Measurements from ENCODE around the gene MRPL57.
"Not testable (repeated sequence)": the region's sequence is repeated elsewhere in the genome, so short reads cannot be mapped to it uniquely, and the experiment has no call there.

MRPL57 gene

DNA sequence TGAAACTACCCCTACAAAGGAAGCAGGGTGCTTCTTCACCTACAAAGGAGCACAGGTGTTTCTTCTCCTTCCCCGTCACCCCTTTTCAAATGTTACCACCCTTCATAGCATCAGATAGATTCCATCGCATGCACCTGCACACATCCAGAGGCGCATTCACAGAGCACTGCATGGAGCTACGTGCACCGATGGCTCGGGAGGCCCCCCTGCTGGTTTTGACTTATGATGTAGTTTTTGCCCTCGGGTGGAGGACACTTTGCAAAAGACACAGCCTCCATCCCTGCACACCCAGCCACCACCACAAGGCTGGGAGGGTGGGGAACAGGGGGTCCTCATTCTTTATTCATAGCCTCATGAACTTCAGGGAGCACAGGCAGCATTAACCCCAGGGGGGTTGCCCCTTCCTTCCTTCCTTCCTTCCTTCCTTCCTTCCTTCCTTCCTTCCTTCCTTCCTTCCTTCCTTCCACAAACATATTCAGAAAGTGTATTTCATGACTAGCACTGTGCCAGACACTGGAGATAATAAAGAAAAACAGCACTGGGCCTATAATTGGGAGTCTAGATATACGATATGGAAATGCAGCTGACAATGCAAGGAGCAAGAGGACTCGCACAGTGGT is 21.3 kb downstream of the MRPL57 start:
- not testable (repeated sequence) for DNase-seq

DNA sequence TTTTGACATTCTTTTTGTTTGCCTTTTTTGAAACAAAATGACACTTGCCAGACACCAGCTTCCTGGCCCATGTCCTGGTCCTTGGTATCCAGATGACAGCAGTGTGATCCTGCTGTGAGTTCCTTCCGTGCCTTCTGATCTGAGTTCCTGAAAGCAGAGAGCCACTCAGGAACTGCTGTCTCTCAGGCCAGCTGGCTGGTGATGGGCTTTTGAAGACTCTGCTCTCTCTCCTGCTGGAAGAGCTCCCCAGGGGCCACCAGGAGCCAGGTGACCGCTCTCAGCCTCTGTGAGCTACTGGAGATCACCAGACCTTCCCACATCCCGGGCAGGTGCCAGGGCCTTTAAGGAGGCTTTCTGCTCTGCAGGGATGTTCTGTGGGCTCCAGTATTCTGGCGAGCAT is 21.9 kb downstream of the MRPL57 start:
- not testable (repeated sequence) for DNase-seq

DNA sequence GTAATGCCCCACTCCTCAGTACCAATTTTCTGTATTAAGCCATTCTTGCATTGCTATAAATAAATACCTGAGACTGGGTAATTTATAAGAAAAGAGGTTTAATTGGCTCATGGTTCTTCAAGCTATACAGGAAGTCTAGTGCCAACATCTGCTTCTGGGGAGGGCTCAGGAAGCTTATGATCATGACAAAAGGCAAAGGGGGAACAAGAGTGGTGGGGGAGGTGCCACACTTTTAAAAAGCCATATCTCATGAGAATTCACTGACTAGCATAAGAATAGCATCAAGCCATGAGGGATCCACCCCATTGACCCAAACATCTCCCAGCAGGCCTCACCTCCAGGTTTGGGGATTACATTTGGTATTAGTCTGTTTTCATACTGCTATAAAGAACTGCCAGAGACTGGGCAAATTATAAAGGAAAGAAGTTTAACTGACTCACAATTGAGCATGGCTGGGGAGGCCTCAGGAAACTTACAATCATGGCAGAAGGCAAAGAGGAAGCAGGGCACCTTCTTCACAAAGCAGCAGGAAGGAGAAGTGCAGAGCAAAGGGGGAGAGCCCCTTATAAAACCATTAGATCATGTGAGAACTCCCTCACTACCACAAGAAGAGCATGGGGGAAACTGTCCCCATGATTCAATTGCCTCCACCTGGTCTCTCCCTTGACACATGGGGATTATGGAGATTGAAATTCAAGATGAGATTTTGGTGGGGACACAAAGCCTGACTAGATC is 25.2 kb downstream of the MRPL57 start:
- not testable (repeated sequence) for DNase-seq

DNA sequence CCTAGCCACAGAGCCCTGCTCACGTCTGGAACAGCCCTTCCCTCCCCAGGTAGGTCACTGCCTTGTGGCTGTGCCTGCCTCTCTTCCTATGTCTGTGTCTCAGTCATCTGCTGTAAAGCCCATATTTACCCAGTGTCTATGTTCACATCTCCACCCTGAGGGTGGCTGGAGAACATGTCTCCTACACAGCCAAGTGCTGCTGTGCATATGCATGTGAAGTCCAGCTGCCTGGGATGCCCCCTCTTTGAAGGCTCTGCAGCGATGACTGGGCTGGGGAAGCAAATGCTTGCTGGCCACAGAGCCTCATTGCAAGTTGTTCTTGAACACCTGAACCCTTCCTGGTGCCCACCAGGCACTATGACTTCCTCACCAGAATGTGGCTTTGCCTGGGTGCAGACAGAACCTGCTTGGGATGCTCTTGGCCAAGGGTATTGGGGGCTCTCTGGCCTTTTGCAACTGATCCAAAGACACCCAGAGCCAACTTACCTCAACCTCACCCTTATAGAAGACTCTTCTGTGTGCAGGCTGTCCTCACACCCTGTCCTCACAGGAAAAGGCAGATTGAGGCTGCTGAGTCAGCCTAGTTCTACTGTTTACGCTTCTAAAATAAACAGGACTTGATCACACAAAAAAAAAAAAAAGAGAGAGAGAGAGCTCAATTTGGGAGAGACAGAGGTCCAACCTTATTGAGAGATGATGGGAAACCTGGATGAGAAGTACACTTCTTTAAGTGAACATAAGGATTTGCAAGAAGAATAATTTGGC is 26.5 kb downstream of the MRPL57 start:
- no peak for DNase-seq

DNA sequence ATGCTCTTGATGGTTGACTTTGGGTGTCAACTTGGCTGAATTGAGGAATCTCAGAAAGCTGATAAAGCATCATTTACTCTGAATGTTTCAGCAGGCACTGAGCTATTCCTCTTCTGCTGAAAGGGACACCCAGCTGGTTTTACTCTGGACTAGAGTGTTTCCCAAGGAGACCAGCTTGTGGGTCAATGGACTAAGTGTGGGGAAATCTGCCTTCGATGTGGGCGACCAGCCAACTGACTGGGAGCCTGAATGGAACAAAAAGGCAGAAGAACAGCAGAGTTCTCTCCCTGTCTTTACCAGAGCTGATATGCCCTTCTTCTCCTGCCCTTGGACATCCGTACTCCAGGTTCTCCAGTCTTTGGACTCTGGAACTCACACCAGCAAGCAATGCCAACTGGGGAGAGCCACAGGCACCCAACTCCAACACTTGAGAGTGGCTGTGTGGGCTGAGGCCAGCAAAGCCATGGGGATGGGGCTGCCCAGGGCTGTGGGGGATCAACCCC is 32.2 kb downstream of the MRPL57 start:
- no peak for DNase-seq

DNA sequence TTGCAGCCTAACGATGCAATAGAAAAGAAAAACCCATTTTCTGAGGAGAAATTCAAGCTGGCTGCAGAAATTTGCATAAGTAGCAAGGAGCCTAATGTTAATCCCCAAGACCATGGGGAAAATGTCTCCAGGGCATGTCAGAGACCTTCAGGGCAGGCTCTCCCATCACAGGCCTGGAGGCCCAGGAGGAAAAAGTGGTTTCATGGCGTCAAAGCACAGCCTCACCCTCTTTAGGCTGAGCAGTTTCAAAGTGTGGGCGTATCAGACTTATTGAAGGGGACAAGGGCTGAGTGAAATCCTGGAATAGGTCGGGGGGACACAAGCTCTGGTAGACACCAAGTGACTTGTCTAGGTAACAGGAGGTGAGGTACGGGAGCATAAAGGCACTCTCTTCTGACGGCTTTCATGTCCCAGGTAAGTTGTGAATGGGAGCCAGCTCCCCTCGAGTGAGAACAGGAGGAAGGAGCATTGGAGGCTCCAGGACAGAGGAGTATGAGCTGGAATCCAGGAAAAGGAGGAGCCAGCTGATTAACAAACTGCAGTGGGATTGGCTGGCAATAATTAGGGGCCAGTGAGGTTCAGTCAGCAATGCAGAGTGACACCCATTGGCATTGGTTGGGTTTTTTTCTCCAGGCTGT is 35.8 kb downstream of the MRPL57 start:
- DNase-seq, result no peak

DNA sequence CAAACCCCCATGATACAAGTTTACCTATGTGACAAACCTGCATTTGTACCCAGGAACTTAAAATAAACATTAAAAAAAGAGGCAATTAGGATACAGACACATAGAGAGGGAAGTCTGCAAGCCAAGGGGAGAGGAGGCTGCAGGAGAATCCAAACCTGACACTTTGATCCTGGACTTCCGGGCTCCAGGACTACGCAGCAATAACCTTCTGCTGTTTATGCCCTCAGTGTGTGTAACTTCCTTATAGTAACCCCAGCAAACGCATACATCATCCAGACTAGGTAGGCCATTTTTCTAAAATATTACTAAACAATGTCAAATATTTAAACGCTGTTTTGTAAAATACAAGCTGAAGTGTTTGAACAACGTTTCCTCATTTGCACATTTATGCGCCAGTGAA is 39.0 kb downstream of the MRPL57 start:
- not testable (repeated sequence) for DNase-seq

DNA sequence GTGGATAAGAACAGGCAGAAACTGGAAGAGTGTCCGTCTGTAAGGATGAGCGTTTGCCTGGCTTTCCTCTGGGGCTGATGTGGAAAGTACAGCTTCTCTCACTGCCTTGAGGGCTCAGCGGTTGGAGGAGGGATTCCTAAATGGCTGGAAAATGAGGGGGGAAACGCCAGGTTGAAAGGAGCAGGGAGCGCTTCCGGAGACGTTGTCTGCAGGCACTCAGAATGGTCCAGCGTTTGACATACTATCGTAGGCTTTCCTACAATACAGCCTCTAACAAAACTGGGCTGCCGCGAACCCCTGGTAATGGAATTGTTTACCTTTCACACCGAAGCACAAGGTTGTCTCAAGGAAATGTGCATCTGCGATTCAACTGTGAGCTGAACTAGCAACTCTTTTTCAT is 39.9 kb downstream of the MRPL57 start:
- DNase-seq, result no peak

DNA sequence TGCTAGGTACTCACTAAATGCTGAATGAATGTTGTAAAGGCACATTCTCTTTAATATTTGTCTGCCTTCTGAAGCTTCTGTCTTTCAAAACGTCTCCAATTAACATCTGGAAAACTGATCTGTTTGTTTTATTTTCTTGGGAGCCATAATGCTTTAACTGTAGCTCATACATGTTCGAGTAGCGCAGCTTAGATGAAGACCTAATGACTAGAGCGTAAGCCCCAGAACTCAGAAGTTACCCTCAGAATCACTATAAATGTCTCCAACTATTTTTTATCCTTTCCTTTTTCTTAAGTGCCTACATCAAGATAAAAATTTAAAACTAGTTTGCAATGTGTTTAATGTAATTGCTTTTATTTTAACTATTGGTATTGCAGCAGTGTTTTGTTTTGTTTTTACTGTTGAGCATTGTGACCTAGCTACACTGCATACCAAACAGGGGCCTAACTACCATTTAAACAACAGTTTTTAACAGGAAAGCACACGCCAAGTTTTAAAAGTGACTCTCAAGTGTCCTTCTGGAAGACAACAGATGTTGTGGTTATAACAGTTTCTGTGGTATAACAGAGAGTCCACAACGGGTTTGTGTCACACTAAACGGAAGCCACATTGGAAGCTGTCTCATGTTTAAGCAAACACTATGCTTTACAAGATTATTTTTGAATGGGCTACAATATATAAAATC is 42.0 kb downstream of the MRPL57 start:
- peak; percentile 13 for DNase-seq

DNA sequence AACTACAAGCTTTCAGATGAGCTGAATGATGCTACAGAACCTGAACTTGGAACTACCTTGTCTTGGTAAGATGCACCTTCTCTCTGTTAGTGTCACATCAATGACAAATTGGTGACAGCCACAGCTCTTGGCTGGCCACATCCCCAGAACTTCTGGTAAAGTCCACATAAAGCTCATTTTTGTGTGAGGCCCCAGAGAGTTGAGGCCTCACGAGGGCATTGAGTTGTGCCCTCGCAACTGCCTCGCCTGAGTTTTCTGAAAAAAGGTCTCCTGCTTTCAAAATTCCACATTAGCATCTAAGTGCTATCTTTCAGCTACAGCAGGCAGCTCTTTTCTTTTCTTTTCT is 42.6 kb downstream of the MRPL57 start:
- DNase-seq, result no peak

DNA sequence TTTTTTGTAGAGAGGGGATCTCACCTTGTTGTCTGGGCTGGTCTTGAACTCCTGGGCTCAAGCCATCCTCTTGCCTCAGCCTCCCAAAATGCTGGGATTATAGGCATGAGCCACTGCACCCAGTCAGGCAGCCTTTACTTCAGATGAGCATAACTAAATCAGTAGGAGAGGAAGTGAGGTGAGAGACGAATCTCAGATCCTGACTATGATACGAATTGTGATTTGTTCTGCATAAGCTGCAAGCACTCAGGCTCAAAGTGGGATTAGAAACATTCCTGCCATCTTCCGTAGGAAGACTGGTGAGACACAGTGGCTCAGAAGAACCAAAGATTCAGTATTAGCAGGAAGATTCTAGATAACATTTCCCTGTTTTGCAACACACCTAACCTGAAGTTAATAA is 43.3 kb downstream of the MRPL57 start:
- not testable (repeated sequence) for DNase-seq

DNA sequence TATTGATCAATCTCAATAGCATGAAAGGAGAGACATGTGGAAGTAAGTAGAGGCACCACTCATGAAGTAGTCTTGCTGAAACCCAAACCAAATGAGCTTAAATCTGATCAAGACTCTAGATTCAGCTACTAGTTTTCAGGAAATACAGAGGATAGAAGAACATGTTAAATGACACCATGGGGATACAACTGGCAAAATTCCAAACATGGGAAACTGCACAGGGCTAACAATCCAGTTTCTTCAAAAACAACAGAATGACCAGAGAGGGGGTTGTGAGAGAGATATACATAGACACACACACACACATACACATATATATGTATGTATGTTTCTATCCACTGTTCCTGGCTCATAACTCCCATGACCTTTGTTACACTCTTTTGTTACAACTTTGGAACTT is 44.8 kb downstream of the MRPL57 start:
- DNase-seq, result no peak

DNA sequence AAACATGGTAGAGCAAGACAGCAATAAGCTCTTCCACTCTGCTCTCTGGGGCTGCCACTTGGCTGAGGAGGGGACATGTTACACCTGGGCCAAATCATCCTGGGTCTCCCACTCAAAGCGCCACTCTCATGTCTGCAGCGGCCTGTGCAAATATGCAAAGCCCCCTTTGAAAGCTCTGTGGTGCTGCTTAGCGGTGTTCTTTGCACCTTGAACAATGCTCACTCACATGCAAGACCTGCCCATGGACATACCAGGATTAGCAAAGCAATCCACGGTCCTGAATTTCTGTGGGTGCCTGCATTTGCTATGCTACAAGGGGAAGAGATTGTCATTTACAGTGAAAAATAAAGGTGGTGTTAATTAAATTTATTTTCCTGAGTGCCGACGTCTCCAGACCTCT is 48.6 kb downstream of the MRPL57 start:
- DNase-seq, result no peak

DNA sequence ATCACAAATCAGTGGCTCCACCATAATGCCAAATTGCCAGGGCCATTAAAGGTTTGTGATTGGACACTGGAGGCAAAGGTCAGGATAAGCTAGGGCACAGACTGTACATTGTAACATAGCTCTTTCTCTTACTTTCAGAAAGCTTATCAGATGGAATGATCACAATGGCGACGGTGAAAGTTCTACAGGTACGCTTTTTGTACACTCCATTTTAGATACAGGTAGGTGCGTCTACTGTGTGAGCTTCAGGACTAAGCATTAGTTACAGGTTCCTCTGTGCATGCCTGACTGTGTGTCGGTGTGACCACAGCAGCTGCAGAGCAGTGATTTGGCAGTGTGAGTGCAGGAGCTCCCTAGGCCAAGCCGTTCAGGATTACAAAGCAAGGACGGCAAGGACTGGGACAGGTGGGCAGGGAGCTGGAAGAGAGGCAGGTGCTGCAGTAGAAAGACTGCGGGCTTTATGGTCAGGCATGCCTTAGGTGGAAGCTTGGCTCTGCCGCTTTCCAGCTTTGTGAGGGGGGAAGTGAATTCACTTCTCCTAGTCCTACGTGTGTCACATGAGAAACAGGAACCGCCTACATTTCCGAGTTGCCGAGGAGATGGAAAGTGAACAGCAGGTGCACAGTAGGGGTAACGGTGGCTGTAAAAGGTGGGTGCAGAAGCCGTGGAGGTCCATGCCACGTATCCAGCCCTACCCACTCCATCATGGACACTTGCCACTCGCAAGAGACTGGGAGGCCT is 49.6 kb downstream of the MRPL57 start:
- DNase-seq, result no peak

DNA sequence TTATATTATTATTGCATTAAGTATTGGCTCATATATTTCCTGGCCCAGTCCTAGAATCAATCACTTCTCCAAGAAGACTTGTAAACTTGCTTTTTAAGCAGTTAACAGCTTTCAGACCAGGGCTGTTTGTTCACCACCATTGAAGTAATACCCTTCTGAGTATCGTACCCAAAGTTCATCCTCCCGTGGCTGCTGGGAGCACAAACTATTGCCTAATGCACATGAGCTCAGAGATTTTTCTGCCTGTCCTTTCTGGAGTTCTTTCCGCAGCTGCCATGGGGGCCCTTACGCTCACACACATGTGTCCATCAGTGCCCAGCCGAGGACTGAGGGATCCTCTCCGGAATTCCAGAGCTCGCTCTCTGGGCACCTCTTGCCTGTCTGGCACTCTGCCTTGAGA is 51.5 kb downstream of the MRPL57 start:
- DNase-seq, result no peak
